Erythroblast (primary cell): ENCODE data around the gene SEMA3F.

Experiments
- GATA1 ChIP-seq: IDR thresholded peaks from 2 replicates; pipeline ENCODE4 v1.6.1; 2011; ENCODE audit warnings: low read depth, mild to moderate bottlenecking, control low read depth, low read length, moderate library complexity
- POLR2A ChIP-seq: IDR thresholded peaks from 2 replicates; pipeline ENCODE4 v1.6.1; 2011; ENCODE audit warnings: mild to moderate bottlenecking, low read length

GRCh38 chr3:50139308-50139707, 15.8 kb upstream of the SEMA3F start:
- TF ChIP-seq POLR2A (no peak), GATA1 (no peak)
